T follicular helper cell (primary cell): ENCODE data around the gene GFOD2.

ENCODE experiments used
- DNase-seq: peaks from one replicate; pipeline ENCODE4 v3.0.0-alpha.2; 2020; ENCODE audit warnings: low read depth

GFOD2 gene

DNA sequence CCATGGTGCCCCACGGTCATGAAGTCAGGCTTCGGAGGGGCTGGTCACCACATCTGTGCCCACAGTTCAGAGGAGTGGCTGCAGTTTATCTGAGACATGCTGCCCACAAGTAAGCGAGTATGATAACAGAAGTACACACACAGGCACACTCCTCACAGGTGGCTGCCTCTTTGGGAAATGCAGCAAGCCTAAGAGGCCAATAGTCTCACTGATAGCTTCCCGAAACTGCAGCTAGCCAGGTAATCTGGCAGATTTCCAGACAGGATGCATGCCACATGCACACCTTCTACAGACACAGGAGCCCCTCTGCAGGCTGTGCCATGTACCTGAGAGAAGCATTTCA, 12.6 kb upstream of the GFOD2 start:
- DNase-seq = no peak

DNA sequence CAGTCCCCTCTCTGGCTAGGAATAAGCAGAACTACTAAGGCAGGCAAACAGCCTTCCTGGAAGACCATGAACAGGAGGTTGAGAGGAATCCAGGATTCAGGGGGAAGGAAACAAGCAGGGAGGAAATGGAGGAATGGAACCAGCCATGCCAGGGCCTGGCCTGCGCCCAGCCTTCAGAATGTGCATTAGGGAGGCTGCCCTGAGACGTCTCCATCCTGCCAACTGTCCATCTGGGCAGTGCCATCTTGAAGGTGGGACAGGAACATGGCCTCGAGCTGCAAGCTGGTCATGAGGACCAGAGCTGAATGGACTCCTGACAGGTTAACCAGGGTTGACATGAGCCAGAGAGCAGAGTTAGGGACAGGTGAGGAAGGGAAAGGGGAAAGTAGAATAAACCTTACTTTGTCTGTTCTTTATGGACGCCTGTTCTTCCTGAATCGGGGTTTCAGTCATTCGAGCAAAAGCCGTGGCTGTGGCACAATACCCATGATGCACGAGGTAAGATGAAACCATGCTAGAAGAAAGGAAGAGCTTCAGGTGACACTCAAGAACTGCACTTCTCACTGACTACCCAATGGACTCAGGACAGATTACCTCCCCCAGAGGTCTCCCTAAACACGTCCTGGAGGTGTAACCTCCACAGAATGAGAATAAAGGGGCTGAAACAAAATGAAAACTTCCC, 12.1 kb upstream of the GFOD2 start:
- no peak for DNase-seq

DNA sequence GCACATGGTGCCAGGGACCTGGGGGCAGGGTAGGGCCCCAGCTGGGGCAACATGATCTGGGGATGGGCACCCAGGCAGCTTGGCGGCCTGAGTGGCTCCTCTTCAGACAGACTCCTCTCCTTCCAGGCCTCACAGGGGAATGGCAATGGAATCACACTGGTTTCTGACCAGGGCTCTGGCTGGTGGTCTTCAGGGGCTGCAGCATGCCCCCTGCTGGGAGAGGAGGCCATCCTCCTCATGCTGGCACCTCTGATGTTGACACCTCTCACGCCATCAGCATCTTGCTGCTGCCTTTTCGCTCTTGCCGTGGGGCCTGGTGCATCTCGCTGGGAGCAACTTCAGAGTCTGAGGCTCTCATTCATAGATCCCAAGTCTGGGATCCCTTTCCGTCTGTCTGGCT, 11.2 kb upstream of the GFOD2 start:
- no peak for DNase-seq

DNA sequence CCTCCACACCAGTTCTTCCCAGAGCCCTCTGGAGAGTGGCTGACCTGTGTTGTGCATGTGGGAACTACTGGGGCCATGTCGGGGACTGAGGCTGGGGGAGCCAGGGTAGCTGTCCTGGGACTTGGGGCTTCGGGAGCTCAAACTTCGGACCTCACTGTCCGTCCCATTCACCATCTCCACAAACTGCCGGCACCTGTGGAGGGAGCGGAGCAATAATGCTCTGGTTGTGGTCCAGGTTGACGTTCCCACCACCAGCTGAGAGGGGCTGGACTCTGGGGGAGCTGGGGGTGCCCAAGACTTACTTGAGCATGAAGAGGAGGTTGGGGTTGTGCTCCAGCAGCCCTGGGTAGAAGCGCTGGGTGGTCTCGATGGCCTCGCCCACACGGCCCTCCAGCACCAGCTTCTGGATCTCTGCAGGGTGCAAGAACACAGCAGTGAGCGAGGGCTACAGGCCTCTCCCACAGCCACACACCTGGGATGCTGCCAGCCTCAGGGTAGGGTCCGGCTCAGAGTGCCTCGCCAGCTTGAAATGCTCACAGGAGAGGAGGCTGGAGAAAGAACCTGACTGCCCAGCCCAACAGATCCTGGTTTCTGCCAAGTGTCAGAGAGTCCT, 10.6 kb upstream of the GFOD2 start:
- no peak for DNase-seq

DNA sequence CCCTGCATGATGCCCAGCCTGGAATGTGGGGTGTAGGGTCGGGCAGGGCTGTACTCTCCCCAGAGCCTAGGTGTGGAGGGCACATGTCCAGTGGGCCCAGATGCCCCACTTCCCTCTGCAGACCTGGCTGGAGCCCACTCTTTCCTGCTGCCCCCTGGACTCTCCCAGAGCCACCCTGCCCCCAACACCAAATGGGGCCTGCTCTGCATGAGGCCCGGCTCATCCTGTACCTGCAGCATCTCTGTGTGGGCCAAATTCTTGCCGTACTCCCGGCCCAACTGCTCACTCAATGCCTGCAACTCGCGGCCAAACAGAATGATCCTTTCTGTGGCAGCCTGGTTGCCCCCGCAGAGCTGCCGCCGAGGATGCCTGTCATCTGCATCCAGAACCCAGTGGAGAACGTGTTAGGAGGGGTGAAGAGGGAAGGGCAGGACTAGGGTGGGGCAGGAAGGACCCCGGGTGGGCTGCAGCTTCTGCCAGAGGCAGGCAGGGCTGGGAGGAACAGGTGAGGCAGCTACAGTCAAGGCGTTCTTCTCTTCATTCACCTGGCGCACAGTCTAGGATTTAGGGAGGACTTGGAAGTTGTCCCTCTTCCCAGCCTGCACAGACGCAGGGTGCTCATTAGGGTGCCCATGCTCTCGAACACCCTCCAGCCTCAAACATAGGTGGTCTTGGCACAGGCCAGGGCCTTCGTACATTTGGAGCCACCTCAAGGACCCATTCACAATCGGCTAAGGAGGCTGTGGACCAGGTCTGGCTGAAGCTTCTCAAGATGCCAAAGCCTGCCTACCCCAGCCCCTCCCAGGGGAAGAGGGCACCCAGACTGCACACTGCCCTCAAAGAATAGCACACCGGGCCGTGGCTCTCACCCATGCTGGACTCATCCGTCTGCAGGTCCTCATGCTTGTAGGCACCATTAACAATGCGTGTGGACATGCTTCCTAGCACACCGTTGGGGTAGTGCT, 8.7 kb upstream of the GFOD2 start:
- no peak for DNase-seq

DNA sequence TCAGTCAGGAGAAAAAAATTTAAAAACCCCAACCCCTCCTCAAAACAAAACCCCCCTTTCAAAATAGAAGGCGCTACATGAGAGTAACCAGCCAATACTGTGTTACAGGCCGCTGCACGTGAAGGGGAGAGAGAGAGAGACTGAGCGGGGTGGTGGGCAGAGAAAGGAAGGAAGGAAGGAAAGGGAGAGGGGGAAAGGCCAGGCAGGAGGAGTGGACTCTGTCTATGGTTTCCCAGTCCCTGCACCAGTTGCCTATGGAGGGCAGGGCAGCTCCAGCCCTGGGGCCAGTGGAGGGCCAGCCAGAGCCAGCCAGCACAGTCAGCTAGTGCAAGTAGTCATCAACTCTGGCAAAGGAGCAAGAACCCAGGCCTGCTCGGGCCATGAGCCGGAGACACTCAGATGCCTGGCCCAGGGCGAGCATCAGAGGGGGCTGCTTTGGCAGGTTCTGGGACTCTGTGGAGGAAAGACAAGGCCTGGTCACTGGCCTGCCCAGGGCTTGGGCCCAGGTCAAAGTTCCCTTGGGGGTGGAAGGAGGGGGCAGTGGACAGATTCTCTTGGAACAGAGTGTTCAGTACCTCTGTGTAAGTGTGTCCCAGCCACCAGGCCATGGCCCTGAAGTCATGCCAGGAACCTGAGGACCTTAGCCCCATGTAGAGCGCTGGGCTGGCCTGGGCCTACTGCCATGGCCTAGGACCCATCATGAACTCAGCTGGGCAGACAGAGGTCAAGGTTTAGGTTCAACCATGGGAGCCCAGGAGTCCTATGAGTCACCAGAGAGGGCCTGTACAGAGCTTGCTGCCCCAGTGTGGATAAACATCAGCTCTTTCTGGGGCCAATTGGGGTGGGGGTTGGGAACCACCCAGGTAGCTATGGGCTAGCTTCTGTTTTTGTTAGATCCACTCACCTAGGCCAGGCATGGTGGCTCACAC, 7.3 kb upstream of the GFOD2 start:
- no peak for DNase-seq

DNA sequence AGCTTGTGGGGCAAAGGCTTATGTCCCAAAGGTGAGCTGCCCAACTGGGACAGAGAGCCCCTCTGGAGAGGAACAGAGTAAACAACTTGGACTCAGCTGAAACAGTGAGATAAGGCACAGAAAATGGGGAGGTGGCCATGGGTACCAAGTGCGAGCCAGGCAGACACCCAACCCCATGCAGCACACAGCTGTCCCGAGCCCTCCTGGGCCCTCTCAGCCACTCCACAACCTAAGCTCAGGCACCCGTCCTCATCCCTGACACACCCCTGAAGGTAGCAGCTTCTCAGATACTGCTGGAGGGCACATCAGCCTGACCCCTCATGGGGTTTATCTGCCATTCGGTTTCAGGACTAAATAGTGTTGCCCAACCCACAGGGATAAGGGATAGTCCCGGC, 4.8 kb upstream of the GFOD2 start:
- no peak for DNase-seq

DNA sequence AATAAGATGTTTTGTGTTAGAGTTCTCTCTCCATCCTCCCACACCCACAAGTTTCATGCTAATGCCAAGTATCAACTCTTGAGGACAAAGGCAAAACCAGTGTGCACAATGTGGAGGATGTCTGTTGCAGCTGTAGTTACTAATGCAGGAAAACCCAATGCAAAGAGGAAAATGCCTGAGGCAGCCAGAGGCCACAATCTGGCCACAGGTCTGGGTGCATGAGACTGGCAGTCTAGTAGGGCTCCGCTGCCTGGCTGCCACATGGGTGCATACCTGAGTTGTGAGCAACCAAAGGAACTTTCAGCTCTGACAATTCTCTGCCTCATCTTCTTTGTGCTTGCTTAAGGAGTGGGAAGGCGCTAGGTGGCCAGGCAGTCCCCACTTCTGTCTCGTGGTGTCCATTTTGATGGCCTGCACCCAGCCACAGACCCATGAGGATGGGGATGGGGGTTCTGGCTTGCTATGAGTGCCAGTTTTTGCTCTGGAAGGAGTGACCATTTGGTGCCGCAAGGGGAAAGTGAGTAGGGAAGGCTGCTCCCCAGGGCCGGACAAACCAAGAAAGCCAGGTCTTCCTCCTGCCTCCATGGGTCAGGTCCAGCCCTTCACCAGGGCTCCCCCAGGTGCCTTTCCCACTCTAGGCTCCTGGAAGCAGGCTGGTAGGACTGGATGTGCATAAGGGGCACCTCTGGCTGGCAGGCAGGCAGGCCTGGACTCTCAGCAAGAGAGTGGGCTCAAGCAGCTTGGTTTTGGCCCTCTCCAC, 4.2 kb upstream of the GFOD2 start:
- no peak for DNase-seq

DNA sequence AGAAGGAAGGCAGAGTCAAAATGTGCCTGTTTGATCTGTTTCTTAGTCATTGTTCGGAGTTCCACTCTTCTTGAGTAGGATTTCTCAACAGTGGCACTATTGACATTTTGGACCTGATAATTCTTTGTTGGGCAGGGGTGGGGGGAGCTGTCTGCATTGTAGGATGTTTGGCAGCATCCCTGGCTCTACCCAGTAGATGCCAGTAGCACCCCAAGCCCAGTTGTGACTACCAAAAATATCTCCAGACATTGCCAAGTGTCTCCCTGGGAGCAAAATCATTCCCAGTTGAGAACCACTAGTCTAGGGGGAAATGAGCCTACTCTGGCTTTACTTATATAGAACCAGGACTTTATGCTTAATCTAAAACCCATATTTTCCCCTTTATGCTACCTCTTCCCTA, 1.1 kb upstream of the GFOD2 start:
- no peak for DNase-seq

DNA sequence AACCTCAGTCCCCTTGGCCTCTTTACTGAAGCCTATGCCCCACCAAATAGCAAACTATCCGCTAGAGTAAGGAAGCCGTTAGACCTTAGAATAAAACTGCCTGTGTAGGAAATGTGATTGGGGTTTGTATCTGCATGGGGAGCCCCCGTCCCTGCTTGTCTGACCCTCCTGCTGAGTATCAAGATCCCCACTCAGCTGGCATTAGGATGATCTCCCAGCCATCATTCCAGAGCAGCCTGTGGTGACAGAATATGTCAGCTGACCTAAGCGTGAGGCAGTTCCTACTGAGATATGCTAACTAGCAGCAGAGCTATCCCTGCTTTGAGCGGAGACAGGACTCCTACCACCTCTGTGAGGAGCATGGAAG, 645 bp upstream of the GFOD2 start:
- DNase-seq = no peak

DNA sequence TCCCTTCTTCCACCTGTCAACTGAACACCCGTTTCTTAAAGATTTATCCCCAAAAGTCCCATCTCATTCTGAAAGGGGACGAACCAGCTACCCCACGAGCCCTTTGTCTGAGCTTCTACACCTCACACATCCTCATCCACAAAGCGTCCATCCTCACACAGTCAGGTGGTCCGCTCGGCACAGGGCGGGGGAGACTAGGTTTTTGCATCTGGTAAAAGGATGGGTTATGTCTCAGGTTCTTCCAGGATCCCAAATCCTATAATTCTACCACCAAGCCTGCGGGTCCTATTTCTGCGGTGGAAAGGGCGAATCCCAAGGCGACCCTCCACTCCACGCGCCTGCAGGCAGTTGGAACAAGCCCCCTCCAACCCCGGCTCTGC, 458 bp downstream of the GFOD2 start:
- DNase-seq = no peak

DNA sequence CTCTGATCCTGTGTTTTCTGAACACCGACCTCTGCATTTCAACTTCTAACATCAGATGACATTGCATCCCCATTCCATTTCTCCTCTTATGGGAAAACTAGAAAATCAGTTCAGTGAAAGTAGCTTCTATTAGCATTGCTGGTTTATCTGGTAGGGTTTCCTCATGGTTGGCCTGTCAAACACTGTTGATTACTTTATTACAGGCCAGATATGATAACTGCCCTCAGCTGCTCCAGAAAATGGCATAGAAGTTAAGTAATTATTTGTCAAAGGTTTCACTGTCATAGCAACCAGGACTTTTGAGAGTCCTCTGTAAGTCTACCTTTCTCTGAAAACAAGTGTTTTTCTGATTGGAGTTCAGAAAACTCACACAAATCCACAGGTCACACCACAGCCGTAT, 3.0 kb downstream of the GFOD2 start:
- no peak for DNase-seq

DNA sequence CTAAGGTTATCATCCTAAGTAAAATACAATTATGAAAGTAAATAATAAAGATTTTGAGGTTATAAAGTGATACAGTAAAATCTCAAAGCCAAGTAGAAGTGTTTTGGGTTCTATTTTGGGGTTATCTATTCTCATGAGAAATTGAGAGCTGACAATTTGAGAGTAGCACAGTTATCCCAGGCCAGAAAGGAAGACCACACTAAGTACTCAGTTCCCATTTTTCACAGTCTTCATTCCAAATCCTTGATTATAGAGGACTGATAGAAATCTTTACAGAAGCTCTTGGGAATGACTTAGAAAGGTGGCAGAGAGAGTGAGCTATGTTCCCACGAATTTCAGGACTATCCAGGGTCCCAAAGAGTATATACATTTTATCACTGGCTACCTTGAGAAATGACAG, 4.6 kb downstream of the GFOD2 start:
- no peak for DNase-seq

DNA sequence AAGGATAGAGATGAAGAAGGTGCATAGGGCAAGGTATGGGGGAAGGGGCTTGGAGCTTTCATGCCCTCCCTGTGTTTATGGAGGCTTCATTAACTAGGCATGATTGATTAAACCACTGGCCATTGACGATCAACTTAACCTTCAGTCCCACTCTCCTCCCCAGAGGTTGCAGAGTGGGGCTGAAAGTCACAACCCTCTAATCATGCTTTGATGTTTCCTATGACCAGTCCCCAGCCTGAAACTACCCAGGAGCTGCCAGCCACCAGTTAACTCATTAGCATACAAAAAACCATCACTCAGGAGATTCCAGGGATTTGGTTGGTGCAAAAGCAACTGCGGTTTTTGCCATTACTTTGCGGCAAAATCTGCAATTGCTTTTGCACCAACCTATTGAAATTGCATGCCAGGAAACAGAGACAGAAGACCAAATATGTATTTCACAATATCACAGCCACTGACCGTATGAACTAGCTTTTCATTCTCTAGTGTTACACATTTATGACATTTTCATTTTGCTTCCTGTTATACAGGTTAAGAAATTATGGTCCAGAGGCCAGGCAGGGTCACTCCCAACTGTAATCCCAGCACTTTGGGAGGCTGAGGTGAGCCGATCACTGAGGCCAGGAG, 5.4 kb downstream of the GFOD2 start:
- no peak for DNase-seq

DNA sequence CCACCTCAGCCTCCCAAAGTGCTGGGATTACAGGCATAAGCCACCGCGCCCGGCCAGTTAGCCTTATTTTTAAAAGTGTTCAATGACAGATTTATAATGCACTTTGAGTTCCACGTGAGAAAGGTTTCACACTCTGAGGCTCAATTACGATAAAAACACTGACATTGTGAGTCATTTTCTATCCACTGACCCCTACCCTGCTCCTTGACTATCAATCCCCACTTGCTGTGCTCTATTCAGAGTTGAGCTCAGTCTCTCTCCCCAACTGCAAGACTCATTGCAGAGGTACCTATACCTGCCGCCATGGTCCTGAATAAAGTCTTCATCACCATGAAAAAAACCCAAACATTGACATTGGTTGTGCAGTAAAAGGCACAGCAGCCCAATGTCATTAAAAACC, 8.5 kb downstream of the GFOD2 start:
- DNase-seq = no peak

DNA sequence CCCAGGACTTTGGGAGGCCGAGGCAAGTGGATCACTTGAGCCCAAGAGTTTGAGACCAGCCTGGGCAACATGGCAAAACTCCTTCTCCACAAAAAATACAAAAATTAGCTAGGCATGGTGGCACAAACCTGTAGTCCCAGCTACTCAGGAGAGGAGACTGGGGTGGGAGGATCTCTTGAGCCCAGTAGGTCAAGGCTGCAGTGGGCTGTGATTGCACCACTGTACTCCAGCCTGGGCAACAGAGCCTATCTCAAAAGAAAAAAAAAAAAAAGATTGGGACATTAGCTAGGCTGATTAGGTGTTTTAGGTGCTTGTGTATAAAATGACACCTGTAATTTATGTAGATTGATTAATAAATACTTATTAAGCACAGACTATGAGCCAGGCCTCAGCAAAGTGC, 10.1 kb downstream of the GFOD2 start:
- DNase-seq = no peak

DNA sequence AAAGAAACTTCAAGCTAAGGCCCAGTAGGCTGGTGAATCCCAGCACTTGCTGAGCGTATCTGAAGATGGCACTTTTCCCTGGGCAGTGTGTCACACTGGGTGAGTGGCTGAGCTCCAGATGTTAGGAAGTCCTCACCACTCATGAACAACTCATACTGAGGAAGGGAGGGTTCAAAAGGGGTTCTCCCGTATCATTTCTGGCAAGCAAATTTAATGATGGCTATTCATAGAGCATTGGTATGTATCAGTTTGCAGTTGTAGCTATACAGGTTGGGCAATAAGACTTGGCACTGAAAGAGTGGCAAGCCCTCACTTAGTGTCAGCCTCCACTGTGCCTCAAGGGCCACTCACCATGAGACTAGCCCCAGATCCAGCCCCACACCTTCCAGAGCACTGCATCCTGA, 10.7 kb downstream of the GFOD2 start:
- DNase-seq = no peak

DNA sequence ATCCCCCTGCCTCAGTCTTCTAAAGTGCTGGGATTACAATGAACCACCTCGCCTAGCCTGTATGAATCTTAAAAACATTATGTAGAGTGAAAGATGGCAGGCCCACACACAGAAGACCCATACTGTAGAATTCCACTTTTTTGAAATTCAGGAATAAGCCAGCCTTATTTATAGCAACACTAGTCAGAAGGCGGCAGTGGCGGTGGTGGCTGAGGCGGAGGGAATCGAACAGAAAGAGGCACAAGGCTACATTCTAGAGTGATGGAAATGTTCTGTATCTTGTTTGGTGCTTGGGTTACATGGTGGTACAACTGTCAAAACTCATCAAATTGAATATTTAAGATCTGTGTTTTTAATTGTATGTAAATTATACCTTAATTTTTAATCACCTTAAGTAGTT, 11.3 kb downstream of the GFOD2 start:
- no peak for DNase-seq

DNA sequence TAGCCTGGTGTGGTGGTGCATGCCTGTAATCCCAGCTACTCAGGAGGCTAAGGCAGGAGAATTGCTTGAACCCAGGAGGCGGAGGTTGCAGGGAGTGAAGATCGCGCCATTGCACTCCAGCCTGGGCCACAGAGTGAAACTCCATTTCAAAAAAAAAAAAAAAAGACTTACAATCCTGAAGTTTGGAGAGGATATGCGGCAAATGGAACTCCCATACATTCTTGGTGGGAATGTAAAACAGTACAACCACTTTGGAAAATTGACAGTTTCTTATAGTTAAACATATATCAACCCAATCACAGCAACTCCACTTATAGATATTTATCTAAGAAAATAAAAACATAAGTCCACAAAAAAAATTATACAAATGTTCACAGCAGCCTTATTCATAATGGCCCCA, 11.9 kb downstream of the GFOD2 start:
- no peak for DNase-seq

DNA sequence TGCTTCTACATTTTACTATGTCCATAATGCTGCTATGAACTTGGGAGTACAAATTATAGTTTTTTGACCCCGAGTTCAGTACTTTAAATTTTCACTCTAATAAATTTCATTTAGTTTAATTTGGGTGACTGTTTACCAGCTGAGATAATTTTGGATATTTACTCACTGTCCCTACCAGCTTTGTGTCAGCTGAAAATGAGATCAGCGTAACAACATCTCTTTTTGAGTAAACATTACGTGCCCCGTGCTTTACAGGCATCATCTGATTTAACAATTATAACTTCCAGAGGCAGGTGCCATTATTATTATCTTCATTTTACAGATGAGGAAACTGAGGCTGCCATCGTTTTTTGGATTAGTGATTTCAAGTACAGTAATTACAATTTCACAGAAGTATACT, 15.0 kb downstream of the GFOD2 start:
- DNase-seq = no peak

DNA sequence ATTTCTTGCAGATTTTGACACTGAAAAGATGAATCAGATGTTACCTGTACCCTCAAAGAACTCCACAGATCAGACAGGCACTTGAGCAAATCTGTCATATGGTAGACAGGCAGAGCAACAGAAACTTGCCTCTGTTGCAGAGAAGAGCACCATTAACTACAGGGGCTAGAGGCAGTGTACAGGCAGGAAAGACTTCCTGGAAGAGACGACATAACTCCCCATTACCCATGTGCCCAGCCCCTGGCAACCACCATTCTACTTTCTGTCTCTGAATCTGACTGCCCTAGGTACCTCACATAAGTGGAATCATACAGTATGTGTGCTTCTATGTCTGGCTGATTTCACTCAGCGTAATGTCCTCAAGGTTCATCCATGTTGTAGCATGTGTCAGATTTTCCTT, 15.5 kb downstream of the GFOD2 start:
- DNase-seq = no peak
